ENCODE measurements around the gene XPC.

XPC gene

GRCh38 chr3:14120111-14120920 lies 58.1 kb downstream of the XPC start:
- TF ChIP-seq REST (IDR thresholded peaks at IDR 0.05; ENCODE audit: insufficient read depth in 1 of 2, low read depth in 2 of 2, low read length in 2 of 2) (no peak), SIN3A (IDR thresholded peaks at IDR 0.05; ENCODE audit: borderline replicate concordance, insufficient read depth, low read length) (no peak), FOXP2 (optimal IDR thresholded peaks at IDR 0.05; ENCODE audit: borderline replicate concordance, extremely low read depth, extremely low read length, insufficient read depth) (no peak), TAF1 (IDR thresholded peaks at IDR 0.05; ENCODE audit: borderline replicate concordance, insufficient read depth, low read length) (no peak), POLR2AphosphoS5 (IDR thresholded peaks at IDR 0.05; ENCODE audit: low read depth, low read length) (no peak)

GRCh38 chr3:14119651-14120050 lies 58.8 kb downstream of the XPC start:
- TF ChIP-seq REST (IDR thresholded peaks at IDR 0.05; ENCODE audit: insufficient read depth in 1 of 2, low read depth in 2 of 2, low read length in 2 of 2) (no peak), POLR2AphosphoS5 (IDR thresholded peaks at IDR 0.05; ENCODE audit: low read depth, low read length) (no peak), FOXP2 (optimal IDR thresholded peaks at IDR 0.05; ENCODE audit: borderline replicate concordance, extremely low read depth, extremely low read length, insufficient read depth) (no peak), SIN3A (IDR thresholded peaks at IDR 0.05; ENCODE audit: borderline replicate concordance, insufficient read depth, low read length) (no peak), TAF1 (IDR thresholded peaks at IDR 0.05; ENCODE audit: borderline replicate concordance, insufficient read depth, low read length) (no peak)

GRCh38 chr3:14118400-14119381 lies 59.7 kb downstream of the XPC start:
- TF ChIP-seq POLR2AphosphoS5 (IDR thresholded peaks at IDR 0.05; ENCODE audit: low read depth, low read length) (no peak), SIN3A (IDR thresholded peaks at IDR 0.05; ENCODE audit: borderline replicate concordance, insufficient read depth, low read length) (no peak), REST (IDR thresholded peaks at IDR 0.05; ENCODE audit: insufficient read depth in 1 of 2, low read depth in 2 of 2, low read length in 2 of 2) (no peak), TAF1 (IDR thresholded peaks at IDR 0.05; ENCODE audit: borderline replicate concordance, insufficient read depth, low read length) (no peak), FOXP2 (optimal IDR thresholded peaks at IDR 0.05; ENCODE audit: borderline replicate concordance, extremely low read depth, extremely low read length, insufficient read depth) (no peak)

GRCh38 chr3:14117468-14118399 lies 60.7 kb downstream of the XPC start:
- TF ChIP-seq SIN3A (IDR thresholded peaks at IDR 0.05; ENCODE audit: borderline replicate concordance, insufficient read depth, low read length), result no peak
- no peak for TF ChIP-seq POLR2AphosphoS5 (IDR thresholded peaks at IDR 0.05; ENCODE audit: low read depth, low read length)
- no peak for TF ChIP-seq REST (IDR thresholded peaks at IDR 0.05; ENCODE audit: insufficient read depth in 1 of 2, low read depth in 2 of 2, low read length in 2 of 2)
- no peak for TF ChIP-seq TAF1 (IDR thresholded peaks at IDR 0.05; ENCODE audit: borderline replicate concordance, insufficient read depth, low read length)
- TF ChIP-seq FOXP2 (optimal IDR thresholded peaks at IDR 0.05; ENCODE audit: borderline replicate concordance, extremely low read depth, extremely low read length, insufficient read depth), result no peak
